ENCODE measurements around the gene RFX3.

The RFX3 gene

GRCh38 chr9:3525836-3526164 is at the start of gene RFX3:
TSS of gene RFX3 (minus strand) at chr9:3526001. CDS start at chr9:3395588, 130,413 bp downstream.
- DNase-seq (ENCODE audit: extremely low spot score): peak; percentile 88
- ChIA-PET CTCF (no interaction called here), POLR2A (interaction anchor here (1.0 to 2.2 kb wide), 4 partner anchors 10 to 50 kb away, joined by 3 to 9 read pairs (median 4); no protein-coding TSS in a partner anchor)
- TF ChIP-seq, protein P1, sequence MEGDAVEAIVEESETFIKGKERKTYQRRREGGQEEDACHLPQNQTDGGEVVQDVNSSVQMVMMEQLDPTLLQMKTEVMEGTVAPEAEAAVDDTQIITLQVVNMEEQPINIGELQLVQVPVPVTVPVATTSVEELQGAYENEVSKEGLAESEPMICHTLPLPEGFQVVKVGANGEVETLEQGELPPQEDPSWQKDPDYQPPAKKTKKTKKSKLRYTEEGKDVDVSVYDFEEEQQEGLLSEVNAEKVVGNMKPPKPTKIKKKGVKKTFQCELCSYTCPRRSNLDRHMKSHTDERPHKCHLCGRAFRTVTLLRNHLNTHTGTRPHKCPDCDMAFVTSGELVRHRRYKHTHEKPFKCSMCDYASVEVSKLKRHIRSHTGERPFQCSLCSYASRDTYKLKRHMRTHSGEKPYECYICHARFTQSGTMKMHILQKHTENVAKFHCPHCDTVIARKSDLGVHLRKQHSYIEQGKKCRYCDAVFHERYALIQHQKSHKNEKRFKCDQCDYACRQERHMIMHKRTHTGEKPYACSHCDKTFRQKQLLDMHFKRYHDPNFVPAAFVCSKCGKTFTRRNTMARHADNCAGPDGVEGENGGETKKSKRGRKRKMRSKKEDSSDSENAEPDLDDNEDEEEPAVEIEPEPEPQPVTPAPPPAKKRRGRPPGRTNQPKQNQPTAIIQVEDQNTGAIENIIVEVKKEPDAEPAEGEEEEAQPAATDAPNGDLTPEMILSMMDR (IDR thresholded peaks at IDR 0.05; ENCODE audit: control extremely low read depth, extremely low read depth, low read depth, missing control alignments): no peak

GRCh38 chr9:3571500-3571899 is 45.7 kb upstream of the RFX3 start:
- POLR2A ChIA-PET: no interaction called here
- CTCF ChIA-PET: interaction anchor here (1.5 kb wide), 1 partner anchor 10 kb away, joined by 8 read pairs; no protein-coding TSS in a partner anchor
- TF ChIP-seq, protein P1 (IDR thresholded peaks at IDR 0.05; ENCODE audit: control extremely low read depth, extremely low read depth, low read depth, missing control alignments): no peak
- DNase-seq (ENCODE audit: extremely low spot score): no peak

- ChIA-PET POLR2A (no interaction called here), CTCF (no interaction called here)
- no peak for DNase-seq (ENCODE audit: extremely low spot score)
- TF ChIP-seq, protein P1 (IDR thresholded peaks at IDR 0.05; ENCODE audit: control extremely low read depth, extremely low read depth, low read depth, missing control alignments): no peak
Observed at GRCh38 chr9:3569529-3569928, 43.7 kb upstream of the RFX3 start.

DNA sequence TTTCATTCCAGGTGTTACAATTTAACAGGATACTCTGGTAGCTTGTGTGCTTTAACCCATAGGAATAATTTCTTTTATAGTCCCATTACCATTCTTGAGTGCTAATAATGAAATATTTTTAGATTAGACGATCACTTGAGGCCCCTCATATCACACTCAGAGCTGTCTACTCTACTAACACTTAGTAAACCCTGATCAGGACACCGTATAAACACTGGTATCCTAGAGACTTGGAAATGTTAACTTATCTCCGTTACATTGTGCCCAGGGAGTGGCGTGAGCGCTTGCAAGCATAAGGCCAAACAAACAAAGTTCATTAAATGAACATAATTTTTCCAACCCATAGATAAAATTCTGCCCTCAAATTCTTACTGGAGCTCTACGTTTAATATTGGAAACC is 42.2 kb upstream of the RFX3 start:
- ChIA-PET POLR2A (no interaction called here), CTCF (no interaction called here)
- DNase-seq (ENCODE audit: extremely low spot score): no peak
- TF ChIP-seq, protein P1 (IDR thresholded peaks at IDR 0.05; ENCODE audit: control extremely low read depth, extremely low read depth, low read depth, missing control alignments): no peak

GRCh38 chr9:3553076-3553765 is 27.4 kb upstream of the RFX3 start:
- TF ChIP-seq, protein P1 (IDR thresholded peaks at IDR 0.05; ENCODE audit: control extremely low read depth, extremely low read depth, low read depth, missing control alignments): no peak
- POLR2A ChIA-PET: no interaction called here
- no peak for DNase-seq (ENCODE audit: extremely low spot score)
- CTCF ChIA-PET: interaction anchor here (1.2 kb wide), 1 partner anchor 11 kb away, joined by 5 read pairs; no protein-coding TSS in a partner anchor

GRCh38 chr9:3549225-3549624 is 23.4 kb upstream of the RFX3 start:
- DNase-seq (ENCODE audit: extremely low spot score): no peak
- TF ChIP-seq, protein P1 (IDR thresholded peaks at IDR 0.05; ENCODE audit: control extremely low read depth, extremely low read depth, low read depth, missing control alignments): no peak
- CTCF ChIA-PET: interaction anchor here (1.0 kb wide), 1 partner anchor 12 kb away, joined by 3 read pairs; no protein-coding TSS in a partner anchor
- POLR2A ChIA-PET: no interaction called here

Data from GM10248 (cell line).